22Rv1 (cell line): ENCODE results near the gene SUFU.

Experiments used
- CTCF ChIP-seq: fragments of 450-650 bp; IDR thresholded peaks from 2 replicates; pipeline ENCODE4 v1.5.1; 2017; ENCODE audit warnings: mild to moderate bottlenecking
- ZFX ChIP-seq: fragments of 450-650 bp; IDR thresholded peaks from 2 replicates; pipeline ENCODE4 v1.6.1; 2017; ENCODE audit warnings: antibody characterized with exemption, borderline replicate concordance

DNA sequence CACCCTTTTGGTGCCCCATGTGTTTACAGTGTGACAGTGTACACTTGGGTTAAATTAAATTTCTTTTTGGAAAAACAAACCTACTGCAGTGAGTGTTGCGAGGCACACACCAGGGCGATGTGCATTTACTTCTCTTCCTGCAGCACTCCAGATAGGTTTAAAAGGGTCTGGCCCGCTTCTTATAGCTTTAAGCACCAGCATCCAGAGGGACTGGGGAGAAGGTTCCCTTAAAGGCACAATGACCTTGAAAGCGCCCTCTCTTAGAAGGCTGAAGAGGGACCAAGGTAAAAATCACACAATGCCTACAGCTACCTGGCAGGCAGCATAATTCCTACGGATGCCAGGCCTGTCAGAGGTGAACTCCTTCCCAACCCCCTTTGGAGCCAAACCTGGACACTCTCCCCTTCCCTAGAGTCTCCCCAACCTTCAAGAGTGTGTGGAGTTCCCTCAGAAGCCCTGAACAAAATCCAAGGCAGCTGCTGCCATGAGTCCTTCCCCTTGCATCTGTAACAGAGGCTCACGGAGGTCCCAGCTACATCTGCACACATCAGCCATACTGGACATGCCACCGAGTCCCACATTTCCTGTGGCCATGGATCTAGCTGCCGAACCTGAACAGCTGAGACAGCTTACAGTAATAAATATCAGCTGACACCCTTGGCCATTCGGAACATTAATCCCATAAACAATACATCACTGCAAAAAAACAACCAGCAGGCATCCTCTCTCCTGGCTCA lies 173.7 kb downstream of the SUFU start:
- TF ChIP-seq CTCF (no peak), ZFX (no peak)
